ENCODE measurements around the gene CACNB2. TPM values are rescaled to one million over a fixed set of nuclear protein-coding genes. Genes with fewer than 3 reads are reported as not detected.

Gene CACNB2
- total and polyA plus RNA-seq, 10 of the 15 experiments (the other 5 are each of a cell fraction or from before 2014, with no cell fraction given) = 0.62 to 8.1 (median 1.2) TPM

- no peak for TF ChIP-seq PML (IDR thresholded peaks at IDR 0.05; ENCODE audit: low read length)
- TF ChIP-seq SUPT20H (IDR thresholded peaks at IDR 0.05; ENCODE audit: borderline replicate concordance, control insufficient read depth, low read depth, low read length) = no peak
- no peak for TF ChIP-seq ZNF622 (IDR thresholded peaks at IDR 0.05)
- TF ChIP-seq CBX5 (IDR thresholded peaks at IDR 0.05; ENCODE audit: low read depth) = no peak
- no peak for TF ChIP-seq BMI1 (IDR thresholded peaks at IDR 0.05; ENCODE audit: borderline replicate concordance)
- no peak for TF ChIP-seq PBX3 (IDR thresholded peaks at IDR 0.05; ENCODE audit: insufficient replicate concordance, low read depth, low read length)
- no peak for TF ChIP-seq NFYB (IDR thresholded peaks at IDR 0.05; ENCODE audit: insufficient read depth, low read depth, low read length)
- TF ChIP-seq SMAD5 (IDR thresholded peaks at IDR 0.05; ENCODE audit: low read depth) = no peak
- no peak for TF ChIP-seq HSF1 (IDR thresholded peaks at IDR 0.05; ENCODE audit: low read depth, low read length)
- TF ChIP-seq CBFB (IDR thresholded peaks at IDR 0.05; ENCODE audit: low read depth) = no peak
- TF ChIP-seq DPF2 (IDR thresholded peaks at IDR 0.05) = no peak
- no peak for TF ChIP-seq ZBTB11 (CRISPR knock-in tag; IDR thresholded peaks at IDR 0.05)
- no peak for TF ChIP-seq MEF2A (IDR thresholded peaks at IDR 0.05; ENCODE audit: insufficient read depth, low read depth, low read length)
- TF ChIP-seq SIN3A (IDR thresholded peaks at IDR 0.05; ENCODE audit: low read depth, low read length) = no peak
- no peak for TF ChIP-seq IKZF1 (conservative IDR thresholded peaks at IDR 0.05)
- TF ChIP-seq SMARCA5 (IDR thresholded peaks at IDR 0.05) = no peak
- no peak for TF ChIP-seq MYB (IDR thresholded peaks at IDR 0.05; ENCODE audit: borderline replicate concordance, low read depth, low read length)
- TF ChIP-seq ATF7 (IDR thresholded peaks at IDR 0.05; ENCODE audit: low read depth) = no peak
- TF ChIP-seq SMAD1 (IDR thresholded peaks at IDR 0.05; ENCODE audit: low read depth, partially characterized antibody) = no peak
- TF ChIP-seq FOS (IDR thresholded peaks at IDR 0.05; ENCODE audit: borderline replicate concordance, extremely low read depth, insufficient read length) = no peak
Measured at GRCh38 chr10:18328941-18329340, 188.7 kb downstream of the CACNB2 start.

More at GRCh38 chr10:18328941-18329340, 188.7 kb downstream of the CACNB2 start:
- CTCF ChIA-PET = interaction anchor here (1.8 kb wide), 1 partner anchor 16 kb away, joined by 6 read pairs; no protein-coding TSS in a partner anchor
- SMC1A ChIA-PET (ENCODE audit: uncharacterized antibody, unreplicated experiment) = interaction anchor here (0.6 to 1.4 kb wide), 3 partner anchors 10 to 220 kb away, joined by 3 read pairs; no protein-coding TSS in a partner anchor
- no peak overlapping the region for H2AFZ ChIP-seq (ENCODE audit: control insufficient read depth, low read depth, low read length)
- WGBS (ENCODE audit: insufficient coverage, insufficient replicate concordance, low lambda C conversion rate, missing lambda C conversion rate) = 61% methylated on average over 2 of the region's 2 CpGs
- no peaks in the 10 kb centered on the region for H3K4me1 ChIP-seq (ENCODE audit: control insufficient read depth, insufficient read depth, low read length)
- in situ Hi-C loops (cut with MboI) (no loop called here), intact Hi-C loops (cut with micrococcal nuclease; ENCODE audit: unreplicated experiment) (no loop called here)
- no peak overlapping the region for H3K9ac ChIP-seq (ENCODE audit: control insufficient read depth, insufficient read depth, low read length)
- POLR2A ChIA-PET = no interaction called here
- DNase-seq (ENCODE audit: low read depth, low spot score) (no peak), FAIRE-seq (no peak), ATAC-seq (no peak)
- no TSS peak for BruUV-seq (replicated peaks)
- H3K4me2 ChIP-seq (ENCODE audit: control insufficient read depth, insufficient read depth) = no peak overlapping the region
- no peaks in the 10 kb centered on the region for H3K79me2 ChIP-seq (ENCODE audit: control insufficient read depth, insufficient read depth, low read length)
- H3K27ac ChIP-seq (ENCODE audit: control insufficient read depth, insufficient read depth) = no peak overlapping the region
- H3K9me3 ChIP-seq (replicated peaks; ENCODE audit: control insufficient read depth, insufficient read depth, low read length) = no peaks in the 10 kb centered on the region
- no peaks in the 10 kb centered on the region for H4K20me1 ChIP-seq (ENCODE audit: control insufficient read depth, insufficient read depth)
- H3K36me3 ChIP-seq (ENCODE audit: control insufficient read depth in 2 of 2, insufficient read depth in 2 of 2, low read length in 1 of 2) = no peaks in the 10 kb centered on the region
- H3K4me3 ChIP-seq = no peak overlapping the region
- RAD21 ChIA-PET (ENCODE audit: unreplicated experiment) = no interaction called here
- no peaks in the 10 kb centered on the region for H3K27me3 ChIP-seq (replicated peaks in 1 of 2; ENCODE audit: control insufficient read depth in 2 of 2, insufficient read depth in 2 of 2, low read length in 1 of 2)

All from GM12878 (cell line).